NT2/D1 (cell line): ENCODE results near the gene DHX29.

ENCODE experiments used
- YY1 ChIP-seq: IDR thresholded peaks from 2 replicates; pipeline ENCODE4 v1.6.1; 2011; ENCODE audit not compliant: insufficient read length, insufficient read depth
- ZNF274 ChIP-seq: IDR thresholded peaks from 2 replicates; pipeline ENCODE4 v1.6.1; 2011; ENCODE audit warnings: mild to moderate bottlenecking, low read depth, low read length

- TF ChIP-seq YY1 (no peak), ZNF274 (no peak)
These were observed 81.2 kb downstream of the DHX29 start for GRCh38 chr5:55226027-55226933.
